ENCODE data around the gene PROSER2.

The PROSER2 gene

GRCh38 chr10:11869743-11870460 is 46.7 kb downstream of the PROSER2 start:
- no peak for DNase-seq

- no peak for DNase-seq
Measured at GRCh38 chr10:11870461-11870780, 47.3 kb downstream of the PROSER2 start.

- no peak for DNase-seq
Measured at GRCh38 chr10:11870900-11871400, 47.8 kb downstream of the PROSER2 start.

- DNase-seq: no peak
Measured at GRCh38 chr10:11871466-11871865, 48.3 kb downstream of the PROSER2 start.

GRCh38 chr10:11874568-11875493 is 51.7 kb downstream of the PROSER2 start:
- peak in 1 of 5 donors; percentile 11 for DNase-seq

GRCh38 chr10:11875494-11876281 is 52.5 kb downstream of the PROSER2 start:
- no peak for DNase-seq

- no peak for DNase-seq
Measured at GRCh38 chr10:11876324-11876723, 53.2 kb downstream of the PROSER2 start.

GRCh38 chr10:11876805-11877590 is 53.8 kb downstream of the PROSER2 start:
- DNase-seq: no peak

GRCh38 chr10:11877591-11877905 is 54.4 kb downstream of the PROSER2 start:
- DNase-seq: no peak

- DNase-seq: no peak
Measured at GRCh38 chr10:11878776-11879175, 55.6 kb downstream of the PROSER2 start.

- no peak for DNase-seq
Measured at GRCh38 chr10:11879387-11880094, 56.4 kb downstream of the PROSER2 start.

- DNase-seq: no peak
Measured at GRCh38 chr10:11880151-11881029, 57.2 kb downstream of the PROSER2 start.

GRCh38 chr10:11881030-11881476 is 57.9 kb downstream of the PROSER2 start:
- DNase-seq: no peak

GRCh38 chr10:11881477-11882417 is 58.6 kb downstream of the PROSER2 start:
- no peak for DNase-seq

- DNase-seq: no peak
Measured at GRCh38 chr10:11882646-11883375, 59.7 kb downstream of the PROSER2 start.

GRCh38 chr10:11884706-11885423 is 61.7 kb downstream of the PROSER2 start:
- DNase-seq: no peak

- DNase-seq: no peak
Measured at GRCh38 chr10:11885437-11886137, 62.4 kb downstream of the PROSER2 start.
